HG03565 (cell line): ENCODE measurements around the gene CENPV.

Experiments
- ATAC-seq: cut with Tn5 transposase; IDR thresholded peaks from one replicate; pipeline ENCODE4 v1.9.1; 2021; ENCODE audit warnings: mild to moderate bottlenecking, moderate library complexity; ENCODE audit not compliant: unreplicated experiment

Gene CENPV

GRCh38 chr17:16363749-16364536 is 10.7 kb upstream of the CENPV start:
- ATAC-seq, result peak; percentile 71

- ATAC-seq, result no peak
These were observed 8.6 kb upstream of the CENPV start for GRCh38 chr17:16361874-16362273.

- ATAC-seq, result no peak
These were observed 5.1 kb upstream of the CENPV start for GRCh38 chr17:16358394-16358793.

GRCh38 chr17:16354585-16354984 is 1.3 kb upstream of the CENPV start:
- ATAC-seq, result no peak

GRCh38 chr17:16352667-16353316 is 477 bp downstream of the CENPV start:
- ATAC-seq, result peak; percentile 34

- no peak for ATAC-seq
These were observed 984 bp downstream of the CENPV start for GRCh38 chr17:16352303-16352666.

GRCh38 chr17:16351831-16352230 is 1.4 kb downstream of the CENPV start:
- no peak for ATAC-seq

GRCh38 chr17:16349431-16349830 is 3.8 kb downstream of the CENPV start:
- ATAC-seq, result no peak

- no peak for ATAC-seq
These were observed 4.7 kb downstream of the CENPV start for GRCh38 chr17:16348586-16348985.

GRCh38 chr17:16346721-16347271 is 6.5 kb downstream of the CENPV start:
- ATAC-seq, result no peak

GRCh38 chr17:16345565-16345964 is 7.7 kb downstream of the CENPV start:
- ATAC-seq, result no peak

- no peak for ATAC-seq
These were observed 9.7 kb downstream of the CENPV start for GRCh38 chr17:16343569-16343968.

GRCh38 chr17:16342979-16343378 is 10.3 kb downstream of the CENPV start:
- ATAC-seq, result no peak

GRCh38 chr17:16339959-16340358 is 13.3 kb downstream of the CENPV start:
- no peak for ATAC-seq

GRCh38 chr17:16339402-16339801 is 13.9 kb downstream of the CENPV start:
- ATAC-seq, result no peak

- no peak for ATAC-seq
These were observed 14.9 kb downstream of the CENPV start for GRCh38 chr17:16338391-16338790.

GRCh38 chr17:16329519-16330271 is 23.6 kb downstream of the CENPV start:
- no peak for ATAC-seq

GRCh38 chr17:16328997-16329396 is 24.3 kb downstream of the CENPV start:
- no peak for ATAC-seq

- no peak for ATAC-seq
These were observed 26.3 kb downstream of the CENPV start for GRCh38 chr17:16327018-16327417.

GRCh38 chr17:16325964-16326363 is 27.3 kb downstream of the CENPV start:
- no peak for ATAC-seq

- no peak for ATAC-seq
These were observed 30.6 kb downstream of the CENPV start for GRCh38 chr17:16322636-16323035.

GRCh38 chr17:16319969-16320368 is 33.3 kb downstream of the CENPV start:
- no peak for ATAC-seq
